Measurements from ENCODE around the gene EPHB2. TPM values are rescaled to one million over a fixed set of nuclear protein-coding genes. Genes with fewer than 3 reads are reported as not detected.

Gene EPHB2
- 0.62 TPM in 1 of 2 replicates, not detected in the other for total RNA-seq (2014; rRNA removed; shearing (Covaris generic))
- total RNA-seq (2022): 0.53 and 0.59 TPM in 2 replicates
- Bru-seq, nascent RNA: percentile 15 among the genes with signal in this experiment
- percentile 16 among the genes with signal in this experiment for BruChase-seq, experiment 1, labeled RNA remaining after a 6-hour chase
- percentile 17 among the genes with signal in this experiment for BruChase-seq, experiment 2, labeled RNA remaining after a 2-hour chase
- long read RNA-seq, partial matches to known transcripts: 0 of 1 reads
- long read RNA-seq, other reads (novel, unspliced or antisense): 1 of 1 reads

- H3K4me2 ChIP-seq (ENCODE audit: low read length): peak within 1 kb of the TSS; percentile 80
- no peaks in the 10 kb centered on the region for H3K79me2 ChIP-seq (ENCODE audit: insufficient read depth, low read depth, low read length)
- ChIA-PET POLR2A (no interaction called here), CTCF (ENCODE audit: unreplicated experiment) (no interaction called here)
- H3K4me3 ChIP-seq (ENCODE audit: low read depth, low read length, poor library complexity, severe bottlenecking): peak within 1 kb of the TSS; percentile 60
- TF ChIP-seq CTCF (conservative IDR thresholded peaks at IDR 0.05; ENCODE audit: low read length) (no peak), EZH2phosphoT487 (IDR thresholded peaks at IDR 0.05; ENCODE audit: borderline replicate concordance, low read depth, low read length) (no peak)
- H3K36me3 ChIP-seq (ENCODE audit: insufficient read depth, low read length): no peaks in the 10 kb centered on the region
- H3K4me1 ChIP-seq (ENCODE audit: insufficient read depth, low read length, poor library complexity, severe bottlenecking): no peaks in the 10 kb centered on the region
- H4K20me1 ChIP-seq (ENCODE audit: insufficient read depth, low read length): no peaks in the 10 kb centered on the region
- no TSS peak for BruUV-seq (replicated peaks)
- intact Hi-C loops (cut with micrococcal nuclease; ENCODE audit: unreplicated experiment): no loop called here
- peak; percentile 62 for DNase-seq (ENCODE audit: low spot score)
- H3K9me3 ChIP-seq (ENCODE audit: low read length): no peaks in the 10 kb centered on the region
- no peaks in the 10 kb centered on the region for H3K9me2 ChIP-seq (ENCODE audit: insufficient read depth, low read length)
- H2AFZ ChIP-seq (ENCODE audit: low read length): no peak within 1 kb of the TSS
- no peak within 1 kb of the TSS for H3K27ac ChIP-seq (ENCODE audit: low read depth, low read length, poor library complexity, severe bottlenecking)
These were observed at the start of gene EPHB2 for GRCh38 chr1:22710701-22711049. EPHB2 (plus strand) TSS chr1:22710839; CDS start chr1:22710983, 144 bp downstream.

GRCh38 chr1:22661880-22662279 is 48.8 kb upstream of the EPHB2 start:
- no peaks in the 10 kb centered on the region for H3K36me3 ChIP-seq (ENCODE audit: insufficient read depth, low read length)
- DNase-seq (ENCODE audit: low spot score): no peak
- no peaks in the 10 kb centered on the region for H3K9me3 ChIP-seq (ENCODE audit: low read length)
- ChIA-PET POLR2A (no interaction called here), CTCF (ENCODE audit: unreplicated experiment) (no interaction called here)
- TF ChIP-seq CTCF (conservative IDR thresholded peaks at IDR 0.05; ENCODE audit: low read length): no peak
- TF ChIP-seq EZH2phosphoT487 (IDR thresholded peaks at IDR 0.05; ENCODE audit: borderline replicate concordance, low read depth, low read length): no peak
- no peak overlapping the region for H3K27ac ChIP-seq (ENCODE audit: low read depth, low read length, poor library complexity, severe bottlenecking)
- no peak overlapping the region for H3K4me3 ChIP-seq (ENCODE audit: low read depth, low read length, poor library complexity, severe bottlenecking)
- no peaks in the 10 kb centered on the region for H3K79me2 ChIP-seq (ENCODE audit: insufficient read depth, low read depth, low read length)
- H2AFZ ChIP-seq (ENCODE audit: low read length): no peak overlapping the region
- H3K9me2 ChIP-seq (ENCODE audit: insufficient read depth, low read length): no peaks in the 10 kb centered on the region
- H4K20me1 ChIP-seq (ENCODE audit: insufficient read depth, low read length): no peaks in the 10 kb centered on the region
- H3K4me1 ChIP-seq (ENCODE audit: insufficient read depth, low read length, poor library complexity, severe bottlenecking): no peaks in the 10 kb centered on the region
- intact Hi-C loops (cut with micrococcal nuclease; ENCODE audit: unreplicated experiment): no loop called here
- no peak overlapping the region for H3K4me2 ChIP-seq (ENCODE audit: low read length)
- no TSS peak for BruUV-seq (replicated peaks)

GRCh38 chr1:22662318-22662717 is 48.3 kb upstream of the EPHB2 start:
- H4K20me1 ChIP-seq (ENCODE audit: insufficient read depth, low read length): no peaks in the 10 kb centered on the region
- H3K4me1 ChIP-seq (ENCODE audit: insufficient read depth, low read length, poor library complexity, severe bottlenecking): no peaks in the 10 kb centered on the region
- no peaks in the 10 kb centered on the region for H3K79me2 ChIP-seq (ENCODE audit: insufficient read depth, low read depth, low read length)
- no peak overlapping the region for H3K4me2 ChIP-seq (ENCODE audit: low read length)
- H3K9me2 ChIP-seq (ENCODE audit: insufficient read depth, low read length): no peaks in the 10 kb centered on the region
- no peak overlapping the region for H2AFZ ChIP-seq (ENCODE audit: low read length)
- TF ChIP-seq EZH2phosphoT487 (IDR thresholded peaks at IDR 0.05; ENCODE audit: borderline replicate concordance, low read depth, low read length) (no peak), CTCF (conservative IDR thresholded peaks at IDR 0.05; ENCODE audit: low read length) (no peak)
- no peak overlapping the region for H3K4me3 ChIP-seq (ENCODE audit: low read depth, low read length, poor library complexity, severe bottlenecking)
- intact Hi-C loops (cut with micrococcal nuclease; ENCODE audit: unreplicated experiment): no loop called here
- POLR2A ChIA-PET: interaction anchor here (1.2 kb wide), 1 partner anchor 11 kb away, joined by 4 read pairs; no protein-coding TSS in a partner anchor
- H3K36me3 ChIP-seq (ENCODE audit: insufficient read depth, low read length): no peaks in the 10 kb centered on the region
- no peak overlapping the region for H3K27ac ChIP-seq (ENCODE audit: low read depth, low read length, poor library complexity, severe bottlenecking)
- no TSS peak for BruUV-seq (replicated peaks)
- DNase-seq (ENCODE audit: low spot score): peak; percentile 51
- CTCF ChIA-PET (ENCODE audit: unreplicated experiment): no interaction called here
- H3K9me3 ChIP-seq (ENCODE audit: low read length): no peaks in the 10 kb centered on the region
